K562 (cell line): ENCODE measurements around the gene AMN1.

Experiments used
- KLF1 ChIP-seq: fragments of 450-650 bp; IDR thresholded peaks from 2 replicates; pipeline ENCODE4 v1.6.1; 2016; ENCODE audit warnings: missing genetic modification characterization, missing compliant biosample characterization
- KLF10 ChIP-seq: fragments of 250-450 bp; sonication (Bioruptor Pico); IDR thresholded peaks from 2 replicates; pipeline ENCODE4 v1.6.1; 2021; ENCODE audit warnings: matching md5 sums
- MAFK ChIP-seq: IDR thresholded peaks from 2 replicates; pipeline ENCODE4 v1.6.1; 2011; ENCODE audit warnings: low read length, improper control_type of control experiment
- MYNN ChIP-seq, 2 experiments: sonication (generic); formaldehyde crosslinking in 1 of 2; IDR thresholded peaks; 2 replicates each; pipeline versions ENCODE4 v1.5.0 to v1.6.1; 2016 to 2020; ENCODE audit warnings: antibody characterized with exemption in 1 of 2, missing genetic modification reagents in 1 of 2
- PATZ1 ChIP-seq: fragments of 250-450 bp; sonication (Bioruptor Pico); IDR thresholded peaks from 2 replicates; pipeline ENCODE4 v1.5.0; 2020; ENCODE audit warnings: mild to moderate bottlenecking, borderline replicate concordance
- RFX1 ChIP-seq: fragments of 450-650 bp; IDR thresholded peaks from 2 replicates; pipeline ENCODE4 v1.6.1; 2016; ENCODE audit warnings: mild to moderate bottlenecking, moderate library complexity
- SREBF2 ChIP-seq: sonication (generic); formaldehyde crosslinking; IDR thresholded peaks from 2 replicates; pipeline ENCODE4 v1.4.0; 2020; ENCODE audit warnings: mild to moderate bottlenecking, missing genetic modification reagents
- USF2 ChIP-seq: sonication (generic); formaldehyde crosslinking; IDR thresholded peaks from 2 replicates; pipeline ENCODE4 v1.5.0; 2020; ENCODE audit warnings: missing genetic modification reagents
- ZBTB17 ChIP-seq: fragments of 450-650 bp; formaldehyde crosslinking; IDR thresholded peaks from 2 replicates; pipeline ENCODE4 v1.4.0; 2020; ENCODE audit warnings: mild to moderate bottlenecking

GRCh38 chr12:31750747-31751039 is 21.9 kb upstream of the AMN1 start:
- no peak for TF ChIP-seq KLF10 (CRISPR knock-in tag)
- no peak for TF ChIP-seq PATZ1
- TF ChIP-seq MAFK = no peak
- no peak for TF ChIP-seq MYNN (IDR thresholded peaks at IDR 0.05)
- TF ChIP-seq MYNN (CRISPR knock-in tag; IDR thresholded peaks at IDR 0.05) = no peak
- TF ChIP-seq USF2 (CRISPR knock-in tag) = no peak
- TF ChIP-seq SREBF2 (CRISPR knock-in tag) = no peak
- no peak for TF ChIP-seq ZBTB17 (CRISPR knock-in tag)
- TF ChIP-seq KLF1 = no peak
- TF ChIP-seq RFX1 = no peak
